GM12891 (cell line): ENCODE measurements around the gene CHCHD4.

Experiments
- POLR2A ChIP-seq: IDR thresholded peaks from 2 replicates; pipeline ENCODE4 v1.6.1; 2011; ENCODE audit warnings: low read depth, low read length, control low read depth
- TAF1 ChIP-seq: IDR thresholded peaks from 2 replicates; pipeline ENCODE4 v1.6.1; 2011; ENCODE audit warnings: low read depth, low read length, control low read depth

GRCh38 chr3:14132120-14132519 is 7.5 kb upstream of the CHCHD4 start:
- TF ChIP-seq POLR2A (no peak), TAF1 (no peak)
